Esophagus squamous epithelium (tissue), 5 donors: ENCODE measurements around the gene AP5S1. TPM values are rescaled to one million over a fixed set of nuclear protein-coding genes. Genes with fewer than 3 reads are reported as not detected.

ENCODE experiments used
- DNase-seq: peaks from one replicate; lab custom pipeline; 2025; lab: John Stamatoyannopoulos, UW
- H3K27ac ChIP-seq, 4 donors: fragments of 200-600 bp; sonication (generic); one replicate each; pipeline ENCODE4 v1.5.1; 2016 to 2019; ENCODE audit warnings: mild to moderate bottlenecking in 1 of 4
- H3K27me3 ChIP-seq, 4 donors: fragments of 200-600 bp; sonication (generic); 1 replicate in 3 of 4; 2 replicates in 1 of 4; pipeline versions ENCODE4 v1.5.1 to v1.6.0; 2017 to 2021; ENCODE audit warnings: antibody characterized with exemption in 1 of 4
- H3K36me3 ChIP-seq, 3 donors: fragments of 200-600 bp; sonication (generic); one replicate each; pipeline ENCODE4 v1.5.1; 2016 to 2019
- H3K4me1 ChIP-seq, 3 donors: fragments of 200-600 bp; sonication (generic); one replicate each; pipeline ENCODE4 v1.5.1; 2017 to 2019
- H3K4me3 ChIP-seq, 4 donors: fragments of 200-600 bp; sonication (generic); 1 replicate in 3 of 4; 2 replicates in 1 of 4; pipeline ENCODE4 v1.5.1; 2016 to 2019; ENCODE audit warnings: mild to moderate bottlenecking in 2 of 4, moderate library complexity in 1 of 4
- H3K9me3 ChIP-seq, 3 donors: fragments of 200-600 bp; sonication (generic); one replicate each; pipeline ENCODE4 v1.5.1; 2016 to 2019
- CTCF ChIP-seq, 6 experiments: fragments of 450-650 bp in 4 of 6; fragments of 200-600 bp in 2 of 6; sonication (generic) in 2 of 6; IDR thresholded peaks; one replicate each; pipeline ENCODE4 v1.5.1; 2016 to 2019; ENCODE audit warnings: antibody characterized with exemption in 6 of 6, mild to moderate bottlenecking in 4 of 6, moderate library complexity in 4 of 6
- POLR2A ChIP-seq, 4 donors: fragments of 450-650 bp; IDR thresholded peaks; one replicate each; pipeline ENCODE4 v1.6.1; 2017; ENCODE audit warnings: antibody characterized with exemption in 4 of 4, mild to moderate bottlenecking in 4 of 4, moderate library complexity in 3 of 4
- WGBS, 2 donors: methylation state at CpG; one replicate each; pipeline ENCODE4 v1.1.5; 2018; 5-methylcytosine and 5-hydroxymethylcytosine counted together
- intact Hi-C: fragments of 100-400 bp; cut with DNase I; formaldehyde crosslinking; loops from one replicate; pipeline ENCODE4 v1.15.0; 2022
- total RNA-seq, 4 donors: library from RNA; depleted of rRNA; stranded (reverse); fragments of >200 nt; gene quantifications; one replicate each; pipeline ENCODE4 v1.1.0, GENCODE V29; 2016
- donor health status: DM: yes; HTN: yes; CAD: no.

Gene AP5S1
- total RNA-seq, 4 donors from 2014 or later = 5.8 to 12.8 (median 10.4) TPM

DNA sequence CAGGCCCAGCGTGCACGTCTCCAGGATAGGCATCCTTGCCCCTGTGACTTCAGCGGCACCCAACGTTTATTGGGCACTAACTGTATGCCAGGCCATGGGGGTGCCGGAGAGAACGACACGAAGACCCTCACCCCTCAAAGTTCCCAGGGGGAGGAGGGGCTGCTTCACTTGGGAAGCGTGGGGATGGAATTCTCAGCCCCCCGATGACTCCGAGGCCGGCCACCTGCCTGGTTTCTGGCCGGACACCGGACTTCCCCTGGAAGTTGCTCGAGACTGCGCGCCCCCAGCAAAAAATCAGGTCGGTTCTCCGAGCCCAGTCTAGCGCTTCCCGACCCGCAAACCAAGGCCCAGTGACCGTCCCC is 26.0 kb downstream of the AP5S1 start:
- peak overlapping the region; percentile 90 to 98 (median 96) for H3K27ac ChIP-seq
- no peaks in the 10 kb centered on the region for H3K36me3 ChIP-seq
- no peaks in the 10 kb centered on the region for H3K9me3 ChIP-seq
- WGBS, 2 donors = no CpG with 5 or more reads among the region's 22 CpGs
- TF ChIP-seq CTCF (IDR thresholded peaks at IDR 0.05) (no peak), POLR2A (IDR thresholded peaks at IDR 0.05) (no peak)
- intact Hi-C loops = no loop called here
- H3K4me1 ChIP-seq = peaks cover 12 to 39% (median 15%) of the 10 kb centered on the region in 3 donors
- H3K27me3 ChIP-seq = no peaks in the 10 kb centered on the region
- DNase-seq = no peak
- peak overlapping the region; percentile 89 to 99 (median 96) for H3K4me3 ChIP-seq

DNA sequence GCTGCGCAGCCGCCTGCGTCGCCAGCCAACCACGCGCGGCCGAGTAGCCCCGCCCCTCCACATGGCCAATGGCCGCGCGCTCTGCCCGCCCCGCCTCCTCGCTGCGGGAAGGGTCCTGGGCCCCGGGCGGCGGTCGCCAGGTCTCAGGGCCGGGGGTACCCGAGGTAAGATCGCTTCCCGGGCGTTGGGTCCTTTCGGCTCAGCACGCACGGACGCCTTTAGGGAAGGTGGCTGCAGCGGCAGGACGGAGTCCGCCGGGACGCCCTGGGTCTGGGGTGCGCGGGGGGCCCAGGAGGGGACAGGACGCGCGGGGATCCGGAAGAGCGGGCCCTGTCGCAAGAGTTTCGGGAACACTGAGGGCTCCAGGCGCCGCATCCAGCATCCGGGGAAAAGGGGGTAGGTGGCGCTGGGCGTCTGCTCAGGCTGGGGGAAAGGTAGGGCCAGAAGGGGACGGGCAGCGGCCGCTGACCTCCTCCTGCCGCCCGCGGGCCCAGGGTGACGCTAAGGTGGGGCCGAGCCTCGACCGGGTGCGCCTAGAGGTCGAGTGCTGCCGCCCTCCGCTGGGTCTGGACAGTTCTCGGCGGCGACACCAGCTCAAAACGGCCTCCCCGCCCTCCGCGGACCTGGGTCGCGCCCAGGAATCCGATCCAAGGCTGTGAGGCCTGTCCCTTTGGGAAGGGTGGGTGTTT is 26.5 kb downstream of the AP5S1 start, which contains the start of gene MAVS:
MAVS (plus strand) TSS at position 95 of the 689 bp plus-strand sequence. CDS start 7,791 bp downstream, outside the sequence.
- no peaks in the 10 kb centered on the region for H3K9me3 ChIP-seq
- H3K36me3 ChIP-seq = no peaks in the 10 kb centered on the region
- peak within 1 kb of the TSS; percentile 90 to 98 (median 96) for H3K27ac ChIP-seq
- peak; percentile 22 for DNase-seq
- peak within 1 kb of the TSS; percentile 89 to 99 (median 96) for H3K4me3 ChIP-seq
- WGBS, 2 donors = 0% methylated on average over 2 to 14 of the region's 72 CpGs
- intact Hi-C loops = no loop called here
- peaks cover 12 to 39% (median 15%) of the 10 kb centered on the region in 3 donors for H3K4me1 ChIP-seq
- TF ChIP-seq CTCF (IDR thresholded peaks at IDR 0.05) (peak in 3 of 6 experiments; percentile 3 to 44 (median 20)), POLR2A (IDR thresholded peaks at IDR 0.05) (peak in 2 of 4 donors; percentile 15 to 78)
- no peaks in the 10 kb centered on the region for H3K27me3 ChIP-seq

- no peaks in the 10 kb centered on the region for H3K9me3 ChIP-seq
- DNase-seq = no peak
- H3K27me3 ChIP-seq = no peaks in the 10 kb centered on the region
- peak overlapping the region; percentile 90 to 98 (median 96) for H3K27ac ChIP-seq
- no peaks in the 10 kb centered on the region for H3K36me3 ChIP-seq
- peak overlapping the region; percentile 89 to 99 (median 96) for H3K4me3 ChIP-seq
- peaks cover 12 to 39% (median 15%) of the 10 kb centered on the region in 3 donors for H3K4me1 ChIP-seq
- intact Hi-C loops = no loop called here
- 5 to 21% methylated on average over 6 to 7 of the region's 8 CpGs for WGBS, 2 donors
- no peak for TF ChIP-seq POLR2A (IDR thresholded peaks at IDR 0.05)
- no peak for TF ChIP-seq CTCF (IDR thresholded peaks at IDR 0.05)
Measured at GRCh38 chr20:3847429-3847940, 27.1 kb downstream of the AP5S1 start.

DNA sequence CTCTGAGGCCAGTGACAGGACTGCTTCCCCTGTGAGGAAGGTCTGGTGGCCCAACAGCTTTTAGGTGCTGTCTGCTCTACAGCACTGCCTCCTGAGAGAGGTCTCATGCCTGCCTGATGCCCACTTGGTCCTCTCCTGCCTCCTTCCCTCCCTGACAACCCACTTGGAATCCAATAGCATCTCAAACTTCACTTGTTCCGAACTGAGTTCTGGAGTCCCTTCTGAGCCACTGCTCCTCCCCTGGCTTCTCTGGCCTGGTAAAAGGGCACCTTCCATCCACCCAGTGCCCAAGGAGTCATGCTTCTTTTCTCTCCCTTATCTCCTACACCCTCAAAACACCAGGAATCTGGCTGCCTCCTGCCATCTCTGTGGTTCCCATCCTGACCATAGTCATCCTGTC is 28.2 kb downstream of the AP5S1 start:
- intact Hi-C loops = no loop called here
- peak overlapping the region in 2 of 4 donors; percentile 13 to 36 for H3K27ac ChIP-seq
- H3K4me3 ChIP-seq = no peak overlapping the region
- H3K9me3 ChIP-seq = no peaks in the 10 kb centered on the region
- H3K36me3 ChIP-seq = no peaks in the 10 kb centered on the region
- 83 to 87% methylated on average over 1 of the region's 1 CpG for WGBS, 2 donors
- no peaks in the 10 kb centered on the region for H3K27me3 ChIP-seq
- TF ChIP-seq POLR2A (IDR thresholded peaks at IDR 0.05) = no peak
- no peak for TF ChIP-seq CTCF (IDR thresholded peaks at IDR 0.05)
- no peak for DNase-seq
- H3K4me1 ChIP-seq = peaks cover 12 to 39% (median 15%) of the 10 kb centered on the region in 3 donors

GRCh38 chr20:3854462-3854871 is 34.1 kb downstream of the AP5S1 start:
- intact Hi-C loops = no loop called here
- Histone ChIP-seq H3K27ac (peak overlapping the region in 1 of 4 donors; percentile 5), H3K9me3 (no peaks in the 10 kb centered on the region), H3K27me3 (no peaks in the 10 kb centered on the region), H3K36me3 (peaks cover 17 to 54% (median 28%) of the 10 kb centered on the region in 3 donors), H3K4me1 (peaks cover 0 to 24% (median 0%) of the 10 kb centered on the region in 3 donors), H3K4me3 (no peak overlapping the region)
- DNase-seq = no peak
- TF ChIP-seq CTCF (IDR thresholded peaks at IDR 0.05) (no peak), POLR2A (IDR thresholded peaks at IDR 0.05) (no peak)
- 47 to 66% methylated on average over 4 of the region's 4 CpGs for WGBS, 2 donors
